Measurements from ENCODE around the gene NLRX1.
"Not testable (repeated sequence)": the region's sequence is repeated elsewhere in the genome, so short reads cannot be mapped to it uniquely, and the experiment has no call there.

Gene NLRX1

GRCh38 chr11:119218141-119218878 lies 49.8 kb downstream of the NLRX1 start:
- CTCF ChIA-PET = interaction anchor here (1.2 to 1.7 kb wide), 3 partner anchors 8 to 120 kb away, joined by 3 to 4 read pairs (median 3); no protein-coding TSS in a partner anchor
- no peaks in the 10 kb centered on the region for H3K9me3 Mint-ChIP-seq
- no peak for DNase-seq
- H3K4me3 Mint-ChIP-seq = no peak overlapping the region
- peaks cover 10% of the 10 kb centered on the region for H3K36me3 Mint-ChIP-seq
- no peaks in the 10 kb centered on the region for H3K27me3 Mint-ChIP-seq
- H3K4me1 Mint-ChIP-seq = peaks cover 19% of the 10 kb centered on the region
- no peak overlapping the region for H3K27ac Mint-ChIP-seq

- peaks cover 15% of the 10 kb centered on the region for H3K36me3 Mint-ChIP-seq
- H3K4me3 Mint-ChIP-seq = no peak overlapping the region
- peaks cover 27% of the 10 kb centered on the region for H3K4me1 Mint-ChIP-seq
- no peak overlapping the region for H3K27ac Mint-ChIP-seq
- no peaks in the 10 kb centered on the region for H3K27me3 Mint-ChIP-seq
- CTCF ChIA-PET = interaction anchor here (1.2 kb wide), 2 partner anchors 41 to 62 kb away, joined by 3 to 5 read pairs; no protein-coding TSS in a partner anchor
- no peak for DNase-seq
- no peaks in the 10 kb centered on the region for H3K9me3 Mint-ChIP-seq
Measured at GRCh38 chr11:119222308-119222707, 53.8 kb downstream of the NLRX1 start.

- Mint-ChIP-seq H3K27me3 (no peaks in the 10 kb centered on the region), H3K4me1 (peaks cover 29% of the 10 kb centered on the region), H3K9me3 (no peaks in the 10 kb centered on the region), H3K27ac (no peak overlapping the region), H3K4me3 (no peak overlapping the region), H3K36me3 (peaks cover 15% of the 10 kb centered on the region)
- CTCF ChIA-PET = no interaction called here
- no peak for DNase-seq
Measured at GRCh38 chr11:119222891-119223290, 54.4 kb downstream of the NLRX1 start.

GRCh38 chr11:119223856-119224255 lies 55.3 kb downstream of the NLRX1 start:
- H3K36me3 Mint-ChIP-seq = peaks cover 14% of the 10 kb centered on the region

GRCh38 chr11:119228535-119229287 lies 60.2 kb downstream of the NLRX1 start:
- not testable (repeated sequence) for DNase-seq, H3K27me3 Mint-ChIP-seq, H3K9me3 Mint-ChIP-seq
- peaks cover 41% of the 10 kb centered on the region for H3K4me1 Mint-ChIP-seq
- peak overlapping the region; percentile 68 for H3K27ac Mint-ChIP-seq
- peaks cover 35% of the 10 kb centered on the region for H3K36me3 Mint-ChIP-seq
- H3K4me3 Mint-ChIP-seq = peak overlapping the region; percentile 20
- CTCF ChIA-PET = interaction anchor here (0.7 to 3.4 kb wide), 2 partner anchors 34 to 49 kb away, joined by 3 to 9 read pairs; no protein-coding TSS in a partner anchor

More at GRCh38 chr11:119223856-119224255, 55.3 kb downstream of the NLRX1 start:
- DNase-seq = no peak
- no peak overlapping the region for H3K27ac Mint-ChIP-seq
- CTCF ChIA-PET = interaction anchor here (0.6 kb wide), 1 partner anchor 14 kb away, joined by 5 read pairs; no protein-coding TSS in a partner anchor
- H3K4me1 Mint-ChIP-seq = peaks cover 33% of the 10 kb centered on the region
- H3K27me3 Mint-ChIP-seq = no peaks in the 10 kb centered on the region
- no peaks in the 10 kb centered on the region for H3K9me3 Mint-ChIP-seq
- H3K4me3 Mint-ChIP-seq = no peak overlapping the region

- Mint-ChIP-seq H3K4me1 (peaks cover 35% of the 10 kb centered on the region), H3K4me3 (peak overlapping the region; percentile 20), H3K27me3 (no peaks in the 10 kb centered on the region), H3K27ac (peak overlapping the region; percentile 68), H3K36me3 (peaks cover 34% of the 10 kb centered on the region), H3K9me3 (no peaks in the 10 kb centered on the region)
- CTCF ChIA-PET = interaction anchor here (0.7 to 3.4 kb wide), 2 partner anchors 34 to 50 kb away, joined by 3 to 9 read pairs; no protein-coding TSS in a partner anchor
- no peak for DNase-seq
Measured at GRCh38 chr11:119229288-119229672, 60.8 kb downstream of the NLRX1 start.

GRCh38 chr11:119229741-119230140 lies 61.2 kb downstream of the NLRX1 start:
- H3K36me3 Mint-ChIP-seq = peaks cover 39% of the 10 kb centered on the region
- H3K4me1 Mint-ChIP-seq = peaks cover 34% of the 10 kb centered on the region
- no peak overlapping the region for H3K4me3 Mint-ChIP-seq
- H3K9me3 Mint-ChIP-seq = no peaks in the 10 kb centered on the region
- H3K27me3 Mint-ChIP-seq = no peaks in the 10 kb centered on the region
- DNase-seq = no peak
- H3K27ac Mint-ChIP-seq = no peak overlapping the region
- CTCF ChIA-PET = interaction anchor here (3.4 kb wide), 1 partner anchor 33 kb away, joined by 9 read pairs; no protein-coding TSS in a partner anchor

Data from activated naive CD4-positive, alpha-beta T cell treated with anti-CD3 and anti-CD28 coated beads, Interleukin-2, amount 10 ng/mL, durations not matched to agents 7 days and 5 days (primary cell).